Measurements from ENCODE around the gene VPS13D. TPM values are rescaled to one million over a fixed set of nuclear protein-coding genes. Genes with fewer than 3 reads are reported as not detected.

The VPS13D gene
- total and polyA plus RNA-seq, 10 of the 15 experiments (the other 5 are each of a cell fraction or from before 2014, with no cell fraction given): 1.4 to 16.9 (median 8.5) TPM

- TF ChIP-seq SKIL (IDR thresholded peaks at IDR 0.05; ENCODE audit: low read depth, poor library complexity, severe bottlenecking) (peak; percentile 29), MTA2 (IDR thresholded peaks at IDR 0.05; ENCODE audit: low read depth) (peak; percentile 83), SREBF2 (IDR thresholded peaks at IDR 0.05; ENCODE audit: low read length) (no peak), ZNF24 (IDR thresholded peaks at IDR 0.05) (no peak), BACH1 (IDR thresholded peaks at IDR 0.05; ENCODE audit: borderline replicate concordance) (peak; percentile 41; the same call in 1 of the 2 replicates), HDGF (IDR thresholded peaks at IDR 0.05) (no peak), SP1 (IDR thresholded peaks at IDR 0.05; ENCODE audit: low read depth, low read length) (peak; percentile 16), POLR2AphosphoS2 (IDR thresholded peaks at IDR 0.05; ENCODE audit: low read depth, low read length) (0 out of 2 replicates have a peak, but pooled peaks have one; percentile 24), RCOR1 (conservative IDR thresholded peaks at IDR 0.05; ENCODE audit: low read depth, low read length) (0 out of 2 replicates have a peak, but pooled peaks have one; percentile 74), NRF1 (conservative IDR thresholded peaks at IDR 0.05; ENCODE audit: low read depth, low read length) (no peak), EP300 (IDR thresholded peaks at IDR 0.05; ENCODE audit: borderline replicate concordance in 1 of 2, control insufficient read depth in 1 of 2, low read depth in 2 of 2, low read length in 2 of 2) (peak; percentile 60; a peak in 2 of 4 replicates)
- TF ChIP-seq, protein P1, sequence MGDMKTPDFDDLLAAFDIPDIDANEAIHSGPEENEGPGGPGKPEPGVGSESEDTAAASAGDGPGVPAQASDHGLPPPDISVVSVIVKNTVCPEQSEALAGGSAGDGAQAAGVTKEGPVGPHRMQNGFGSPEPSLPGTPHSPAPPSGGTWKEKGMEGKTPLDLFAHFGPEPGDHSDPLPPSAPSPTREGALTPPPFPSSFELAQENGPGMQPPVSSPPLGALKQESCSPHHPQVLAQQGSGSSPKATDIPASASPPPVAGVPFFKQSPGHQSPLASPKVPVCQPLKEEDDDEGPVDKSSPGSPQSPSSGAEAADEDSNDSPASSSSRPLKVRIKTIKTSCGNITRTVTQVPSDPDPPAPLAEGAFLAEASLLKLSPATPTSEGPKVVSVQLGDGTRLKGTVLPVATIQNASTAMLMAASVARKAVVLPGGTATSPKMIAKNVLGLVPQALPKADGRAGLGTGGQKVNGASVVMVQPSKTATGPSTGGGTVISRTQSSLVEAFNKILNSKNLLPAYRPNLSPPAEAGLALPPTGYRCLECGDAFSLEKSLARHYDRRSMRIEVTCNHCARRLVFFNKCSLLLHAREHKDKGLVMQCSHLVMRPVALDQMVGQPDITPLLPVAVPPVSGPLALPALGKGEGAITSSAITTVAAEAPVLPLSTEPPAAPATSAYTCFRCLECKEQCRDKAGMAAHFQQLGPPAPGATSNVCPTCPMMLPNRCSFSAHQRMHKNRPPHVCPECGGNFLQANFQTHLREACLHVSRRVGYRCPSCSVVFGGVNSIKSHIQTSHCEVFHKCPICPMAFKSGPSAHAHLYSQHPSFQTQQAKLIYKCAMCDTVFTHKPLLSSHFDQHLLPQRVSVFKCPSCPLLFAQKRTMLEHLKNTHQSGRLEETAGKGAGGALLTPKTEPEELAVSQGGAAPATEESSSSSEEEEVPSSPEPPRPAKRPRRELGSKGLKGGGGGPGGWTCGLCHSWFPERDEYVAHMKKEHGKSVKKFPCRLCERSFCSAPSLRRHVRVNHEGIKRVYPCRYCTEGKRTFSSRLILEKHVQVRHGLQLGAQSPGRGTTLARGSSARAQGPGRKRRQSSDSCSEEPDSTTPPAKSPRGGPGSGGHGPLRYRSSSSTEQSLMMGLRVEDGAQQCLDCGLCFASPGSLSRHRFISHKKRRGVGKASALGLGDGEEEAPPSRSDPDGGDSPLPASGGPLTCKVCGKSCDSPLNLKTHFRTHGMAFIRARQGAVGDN (IDR thresholded peaks at IDR 0.05): peak; percentile 81
- TF ChIP-seq, protein P2, sequence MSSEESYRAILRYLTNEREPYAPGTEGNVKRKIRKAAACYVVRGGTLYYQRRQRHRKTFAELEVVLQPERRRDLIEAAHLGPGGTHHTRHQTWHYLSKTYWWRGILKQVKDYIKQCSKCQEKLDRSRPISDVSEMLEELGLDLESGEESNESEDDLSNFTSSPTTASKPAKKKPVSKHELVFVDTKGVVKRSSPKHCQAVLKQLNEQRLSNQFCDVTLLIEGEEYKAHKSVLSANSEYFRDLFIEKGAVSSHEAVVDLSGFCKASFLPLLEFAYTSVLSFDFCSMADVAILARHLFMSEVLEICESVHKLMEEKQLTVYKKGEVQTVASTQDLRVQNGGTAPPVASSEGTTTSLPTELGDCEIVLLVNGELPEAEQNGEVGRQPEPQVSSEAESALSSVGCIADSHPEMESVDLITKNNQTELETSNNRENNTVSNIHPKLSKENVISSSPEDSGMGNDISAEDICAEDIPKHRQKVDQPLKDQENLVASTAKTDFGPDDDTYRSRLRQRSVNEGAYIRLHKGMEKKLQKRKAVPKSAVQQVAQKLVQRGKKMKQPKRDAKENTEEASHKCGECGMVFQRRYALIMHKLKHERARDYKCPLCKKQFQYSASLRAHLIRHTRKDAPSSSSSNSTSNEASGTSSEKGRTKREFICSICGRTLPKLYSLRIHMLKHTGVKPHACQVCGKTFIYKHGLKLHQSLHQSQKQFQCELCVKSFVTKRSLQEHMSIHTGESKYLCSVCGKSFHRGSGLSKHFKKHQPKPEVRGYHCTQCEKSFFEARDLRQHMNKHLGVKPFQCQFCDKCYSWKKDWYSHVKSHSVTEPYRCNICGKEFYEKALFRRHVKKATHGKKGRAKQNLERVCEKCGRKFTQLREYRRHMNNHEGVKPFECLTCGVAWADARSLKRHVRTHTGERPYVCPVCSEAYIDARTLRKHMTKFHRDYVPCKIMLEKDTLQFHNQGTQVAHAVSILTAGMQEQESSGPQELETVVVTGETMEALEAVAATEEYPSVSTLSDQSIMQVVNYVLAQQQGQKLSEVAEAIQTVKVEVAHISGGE (CRISPR knock-in tag; IDR thresholded peaks at IDR 0.05): no peak
- TF ChIP-seq, protein P3, sequence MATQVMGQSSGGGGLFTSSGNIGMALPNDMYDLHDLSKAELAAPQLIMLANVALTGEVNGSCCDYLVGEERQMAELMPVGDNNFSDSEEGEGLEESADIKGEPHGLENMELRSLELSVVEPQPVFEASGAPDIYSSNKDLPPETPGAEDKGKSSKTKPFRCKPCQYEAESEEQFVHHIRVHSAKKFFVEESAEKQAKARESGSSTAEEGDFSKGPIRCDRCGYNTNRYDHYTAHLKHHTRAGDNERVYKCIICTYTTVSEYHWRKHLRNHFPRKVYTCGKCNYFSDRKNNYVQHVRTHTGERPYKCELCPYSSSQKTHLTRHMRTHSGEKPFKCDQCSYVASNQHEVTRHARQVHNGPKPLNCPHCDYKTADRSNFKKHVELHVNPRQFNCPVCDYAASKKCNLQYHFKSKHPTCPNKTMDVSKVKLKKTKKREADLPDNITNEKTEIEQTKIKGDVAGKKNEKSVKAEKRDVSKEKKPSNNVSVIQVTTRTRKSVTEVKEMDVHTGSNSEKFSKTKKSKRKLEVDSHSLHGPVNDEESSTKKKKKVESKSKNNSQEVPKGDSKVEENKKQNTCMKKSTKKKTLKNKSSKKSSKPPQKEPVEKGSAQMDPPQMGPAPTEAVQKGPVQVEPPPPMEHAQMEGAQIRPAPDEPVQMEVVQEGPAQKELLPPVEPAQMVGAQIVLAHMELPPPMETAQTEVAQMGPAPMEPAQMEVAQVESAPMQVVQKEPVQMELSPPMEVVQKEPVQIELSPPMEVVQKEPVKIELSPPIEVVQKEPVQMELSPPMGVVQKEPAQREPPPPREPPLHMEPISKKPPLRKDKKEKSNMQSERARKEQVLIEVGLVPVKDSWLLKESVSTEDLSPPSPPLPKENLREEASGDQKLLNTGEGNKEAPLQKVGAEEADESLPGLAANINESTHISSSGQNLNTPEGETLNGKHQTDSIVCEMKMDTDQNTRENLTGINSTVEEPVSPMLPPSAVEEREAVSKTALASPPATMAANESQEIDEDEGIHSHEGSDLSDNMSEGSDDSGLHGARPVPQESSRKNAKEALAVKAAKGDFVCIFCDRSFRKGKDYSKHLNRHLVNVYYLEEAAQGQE (IDR thresholded peaks at IDR 0.05; ENCODE audit: low read depth, low read length): no peak
Measured at GRCh38 chr1:12201352-12202189, 28.3 kb upstream of the VPS13D start (continued).
